ENCODE results near the gene ANKFY1. TPM values are rescaled to one million over a fixed set of nuclear protein-coding genes. Genes with fewer than 3 reads are reported as not detected.
A peak's percentile ranks its signal among the peaks of the same experiment; 100 is the strongest.

ANKFY1 gene
- total RNA-seq, 1 donor from 2014 or later: 70.3 TPM

DNA sequence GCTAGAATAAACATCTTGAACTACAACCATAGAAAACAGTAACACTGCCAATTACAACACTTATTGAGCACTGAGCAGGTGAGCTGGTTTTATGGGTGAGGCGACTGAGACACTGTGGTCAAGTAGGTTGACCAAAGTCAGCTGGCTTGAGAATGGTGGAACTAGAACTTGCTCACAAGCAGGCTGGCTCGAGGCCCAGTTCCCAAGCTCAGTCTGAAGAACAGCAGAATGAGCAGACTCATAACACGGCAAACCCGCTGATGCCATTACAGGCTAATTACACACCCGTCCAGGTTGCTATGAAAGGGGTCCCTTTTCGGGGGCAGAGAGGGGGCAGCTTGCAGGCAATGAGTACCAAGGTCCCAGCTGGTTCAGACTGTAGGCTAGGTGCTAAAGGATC, 127.4 kb downstream of the ANKFY1 start:
- Histone ChIP-seq H3K27me3 (ENCODE audit: low read depth) (no peaks in the 10 kb centered on the region), H3K36me3 (peaks cover 16% of the 10 kb centered on the region), H3K4me3 (no peak overlapping the region), H3K27ac (no peak overlapping the region), H3K4me1 (peaks cover 58% of the 10 kb centered on the region), H3K9me3 (no peaks in the 10 kb centered on the region)
- intact Hi-C loops (cut with DNase I): no loop called here
- ATAC-seq (peak; percentile 93 to 95), DNase-seq (peak; percentile 90)
- no peak for TF ChIP-seq CTCF (IDR thresholded peaks at IDR 0.05)

GRCh38 chr17:4135489-4135888, 128.3 kb downstream of the ANKFY1 start:
- no peak for TF ChIP-seq CTCF (IDR thresholded peaks at IDR 0.05)
- Histone ChIP-seq H3K36me3 (peaks cover 16% of the 10 kb centered on the region), H3K27ac (no peak overlapping the region), H3K4me3 (no peak overlapping the region), H3K27me3 (ENCODE audit: low read depth) (no peaks in the 10 kb centered on the region), H3K4me1 (peaks cover 58% of the 10 kb centered on the region), H3K9me3 (no peaks in the 10 kb centered on the region)
- DNase-seq (no peak), ATAC-seq (no peak)
- intact Hi-C loops (cut with DNase I): no loop called here

DNA sequence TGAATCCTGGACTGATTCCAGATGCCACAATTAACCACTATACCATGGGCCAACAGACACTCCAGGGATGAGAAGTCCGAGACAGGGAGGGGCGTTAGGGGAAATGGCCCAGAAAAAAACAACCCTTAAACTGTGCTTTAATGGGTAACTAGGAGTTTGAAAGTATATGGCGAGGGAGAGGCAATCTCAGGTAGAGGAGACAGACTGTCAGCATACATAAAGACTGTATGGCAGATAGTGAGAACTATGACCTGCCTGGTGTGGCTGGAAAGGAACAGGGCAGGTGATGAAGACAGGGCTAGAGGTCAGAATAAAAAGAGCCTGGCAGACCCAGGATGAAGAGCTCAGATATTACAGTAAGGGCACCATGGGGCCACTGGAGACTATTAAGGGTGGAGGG, 129.1 kb downstream of the ANKFY1 start:
- intact Hi-C loops (cut with DNase I): no loop called here
- H3K36me3 ChIP-seq: peaks cover 14% of the 10 kb centered on the region
- H3K27me3 ChIP-seq (ENCODE audit: low read depth): no peaks in the 10 kb centered on the region
- no peak for DNase-seq
- H3K4me3 ChIP-seq: no peak overlapping the region
- ATAC-seq: no peak
- H3K4me1 ChIP-seq: peaks cover 58% of the 10 kb centered on the region
- no peak for TF ChIP-seq CTCF (IDR thresholded peaks at IDR 0.05)
- no peaks in the 10 kb centered on the region for H3K9me3 ChIP-seq
- no peak overlapping the region for H3K27ac ChIP-seq

DNA sequence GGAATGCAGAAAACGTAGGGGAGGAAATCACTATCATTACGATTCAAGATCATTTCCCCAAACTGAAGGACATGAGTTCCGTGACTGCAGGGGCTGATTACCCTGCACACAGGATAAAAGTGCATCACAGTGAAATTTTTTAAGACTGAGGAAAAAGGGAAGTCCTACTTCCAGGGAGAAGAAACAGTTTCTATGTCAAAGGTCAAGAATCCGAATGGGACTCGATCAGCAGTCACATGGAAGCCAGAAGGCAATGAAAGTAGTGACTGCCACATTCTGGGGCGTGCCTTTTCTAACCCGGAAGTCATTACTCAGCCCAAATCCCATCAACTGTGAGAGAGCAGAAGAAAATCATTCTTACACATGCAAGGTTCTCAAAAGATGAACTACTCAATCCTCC, 133.1 kb downstream of the ANKFY1 start:
- H3K36me3 ChIP-seq: peaks cover 3% of the 10 kb centered on the region
- H3K4me3 ChIP-seq: peak overlapping the region; percentile 11
- DNase-seq: no peak
- H3K9me3 ChIP-seq: no peaks in the 10 kb centered on the region
- no peaks in the 10 kb centered on the region for H3K27me3 ChIP-seq (ENCODE audit: low read depth)
- no peak for TF ChIP-seq CTCF (IDR thresholded peaks at IDR 0.05)
- peak overlapping the region; percentile 56 for H3K27ac ChIP-seq
- H3K4me1 ChIP-seq: peaks cover 52% of the 10 kb centered on the region
- ATAC-seq: peak; percentile 72 to 85
- intact Hi-C loops (cut with DNase I): no loop called here

DNA sequence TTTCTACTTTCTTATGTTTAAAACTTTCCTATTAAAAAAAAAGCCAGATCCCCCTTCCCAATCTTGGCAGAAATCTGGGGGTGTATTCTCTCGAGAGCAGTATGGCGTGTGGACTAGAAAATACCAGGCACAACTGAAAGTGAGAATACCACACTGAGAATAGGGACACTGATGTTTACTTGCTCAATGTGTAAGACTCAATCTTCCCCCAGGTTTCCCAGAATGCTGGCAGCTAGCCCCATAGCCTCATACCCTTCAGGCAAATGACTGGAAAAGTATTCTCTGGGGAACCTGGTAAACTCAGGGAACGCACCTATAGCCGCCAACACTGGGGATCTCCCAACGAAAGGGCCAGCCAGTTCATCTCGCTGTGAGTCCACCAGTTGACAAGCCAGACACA, 136.2 kb downstream of the ANKFY1 start:
- no peak for ATAC-seq
- TF ChIP-seq CTCF (IDR thresholded peaks at IDR 0.05): no peak
- H3K36me3 ChIP-seq: peaks cover 23% of the 10 kb centered on the region
- no peaks in the 10 kb centered on the region for H3K9me3 ChIP-seq
- no peaks in the 10 kb centered on the region for H3K27me3 ChIP-seq (ENCODE audit: low read depth)
- no peak overlapping the region for H3K27ac ChIP-seq
- H3K4me1 ChIP-seq: peaks cover 45% of the 10 kb centered on the region
- no peak overlapping the region for H3K4me3 ChIP-seq
- no peak for DNase-seq
- intact Hi-C loops (cut with DNase I): no loop called here

DNA sequence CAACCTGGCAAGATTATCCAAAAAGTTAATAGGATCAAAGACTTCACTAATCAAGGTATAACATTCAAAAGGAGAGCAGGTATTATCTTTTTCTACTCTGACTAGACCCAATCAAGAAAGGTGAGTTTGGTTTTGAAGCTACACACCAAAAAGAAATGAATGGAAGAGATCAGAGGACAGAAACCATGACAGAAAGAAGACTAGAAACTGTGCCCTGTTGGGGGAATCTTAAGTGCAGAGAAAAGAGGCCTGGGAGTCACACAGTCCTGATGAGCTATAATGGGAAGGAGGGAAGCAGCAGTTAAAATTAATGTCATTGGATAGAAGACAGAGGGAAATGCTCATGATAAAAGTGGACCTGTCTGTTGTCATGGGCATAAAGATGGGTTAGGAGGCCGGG, 138.2 kb downstream of the ANKFY1 start:
- H3K9me3 ChIP-seq: no peaks in the 10 kb centered on the region
- DNase-seq (no peak), ATAC-seq (no peak)
- H3K4me1 ChIP-seq: peaks cover 32% of the 10 kb centered on the region
- peaks cover 43% of the 10 kb centered on the region for H3K36me3 ChIP-seq
- H3K4me3 ChIP-seq: no peak overlapping the region
- intact Hi-C loops (cut with DNase I): no loop called here
- TF ChIP-seq CTCF (IDR thresholded peaks at IDR 0.05): no peak
- H3K27me3 ChIP-seq (ENCODE audit: low read depth): no peaks in the 10 kb centered on the region
- no peak overlapping the region for H3K27ac ChIP-seq

Data from lower lobe of right lung (tissue), 2 donors.